Measurements from ENCODE around the gene TPRN. TPM values are rescaled to one million over a fixed set of nuclear protein-coding genes. Genes with fewer than 3 reads are reported as not detected.

The TPRN gene
- polyA plus RNA-seq (2012; ENCODE audit: insufficient read depth, insufficient read length, low read depth) = 55.5 TPM

GRCh38 chr9:137200311-137201204 is at the start of gene TPRN:
Gene TPRN, minus strand, starts transcription at chr9:137200741. Its CDS starts 30 bp downstream, at chr9:137200711.
- H3K9me3 ChIP-seq = no peaks in the 10 kb centered on the region
- TF ChIP-seq, protein P1, sequence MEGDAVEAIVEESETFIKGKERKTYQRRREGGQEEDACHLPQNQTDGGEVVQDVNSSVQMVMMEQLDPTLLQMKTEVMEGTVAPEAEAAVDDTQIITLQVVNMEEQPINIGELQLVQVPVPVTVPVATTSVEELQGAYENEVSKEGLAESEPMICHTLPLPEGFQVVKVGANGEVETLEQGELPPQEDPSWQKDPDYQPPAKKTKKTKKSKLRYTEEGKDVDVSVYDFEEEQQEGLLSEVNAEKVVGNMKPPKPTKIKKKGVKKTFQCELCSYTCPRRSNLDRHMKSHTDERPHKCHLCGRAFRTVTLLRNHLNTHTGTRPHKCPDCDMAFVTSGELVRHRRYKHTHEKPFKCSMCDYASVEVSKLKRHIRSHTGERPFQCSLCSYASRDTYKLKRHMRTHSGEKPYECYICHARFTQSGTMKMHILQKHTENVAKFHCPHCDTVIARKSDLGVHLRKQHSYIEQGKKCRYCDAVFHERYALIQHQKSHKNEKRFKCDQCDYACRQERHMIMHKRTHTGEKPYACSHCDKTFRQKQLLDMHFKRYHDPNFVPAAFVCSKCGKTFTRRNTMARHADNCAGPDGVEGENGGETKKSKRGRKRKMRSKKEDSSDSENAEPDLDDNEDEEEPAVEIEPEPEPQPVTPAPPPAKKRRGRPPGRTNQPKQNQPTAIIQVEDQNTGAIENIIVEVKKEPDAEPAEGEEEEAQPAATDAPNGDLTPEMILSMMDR (IDR thresholded peaks at IDR 0.05; ENCODE audit: low read depth, low read length) = no peak
- H3K4me1 ChIP-seq = peaks cover 9% of the 10 kb centered on the region
- H3K27me3 ChIP-seq = no peaks in the 10 kb centered on the region
- no peaks in the 10 kb centered on the region; the same call in 1 of the 2 replicates for H3K36me3 ChIP-seq
- peak within 1 kb of the TSS; percentile 74 for H3K4me3 ChIP-seq (ENCODE audit: low read depth, low read length)
- DNase-seq = peak; percentile 100

DNA sequence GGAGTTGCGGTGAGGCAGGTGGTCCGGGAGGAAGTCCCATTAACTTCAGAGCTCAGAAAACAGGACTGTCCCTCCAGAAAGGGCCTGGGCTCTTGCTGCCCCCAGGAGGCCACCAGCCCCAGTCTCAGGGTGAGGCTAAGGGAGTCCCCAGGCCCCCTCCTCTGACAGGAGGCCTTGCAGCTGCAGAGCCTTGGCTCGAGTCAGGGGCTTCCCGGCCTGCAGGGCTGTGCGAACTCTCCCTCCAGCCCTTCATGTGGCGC is 47.3 kb upstream of the TPRN start:
- TF ChIP-seq, protein P1 (IDR thresholded peaks at IDR 0.05; ENCODE audit: low read depth, low read length) = no peak

DNA sequence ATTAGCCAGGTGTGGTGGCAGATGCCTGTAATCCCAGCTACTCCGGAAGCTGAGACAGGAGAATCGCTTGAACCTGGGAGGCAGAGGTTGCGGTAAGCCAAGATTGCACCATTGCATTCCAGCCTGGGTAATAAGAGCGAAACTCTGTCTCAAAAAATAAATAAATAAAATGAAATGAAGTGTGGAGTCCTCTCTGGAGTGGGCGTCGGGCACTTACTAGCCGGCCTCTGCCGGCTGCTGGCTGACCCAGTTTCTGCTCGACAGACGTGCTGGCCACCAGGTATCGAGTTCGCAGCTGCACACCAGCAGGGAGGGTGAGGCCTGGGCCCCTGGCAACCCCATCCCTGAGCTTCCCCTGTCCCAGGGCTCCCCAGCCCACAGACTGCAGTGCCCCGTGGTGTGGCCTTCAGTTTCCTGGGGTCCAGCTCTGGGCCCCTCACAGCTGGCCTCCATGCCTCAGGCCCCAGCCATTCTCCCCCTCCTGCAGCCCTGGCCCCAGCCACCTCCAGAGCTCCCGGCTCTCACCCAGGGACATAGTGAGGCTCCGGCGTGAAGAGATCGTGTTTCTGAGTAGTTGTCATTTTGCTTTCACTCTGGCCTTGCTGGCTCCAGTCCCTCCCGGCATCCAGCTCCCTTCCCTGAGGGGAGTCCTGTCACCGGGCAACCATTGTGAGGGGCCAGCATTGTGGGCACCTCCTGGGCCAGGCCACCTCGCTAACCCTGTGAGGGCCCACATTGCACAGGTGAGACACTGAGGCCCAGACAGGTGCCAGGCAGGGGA is 46.8 kb upstream of the TPRN start:
- H3K4me3 ChIP-seq (ENCODE audit: low read depth, low read length) = no peak overlapping the region
- H3K36me3 ChIP-seq = peaks cover 17% of the 10 kb centered on the region
- no peaks in the 10 kb centered on the region for H3K9me3 ChIP-seq
- H3K27me3 ChIP-seq = no peaks in the 10 kb centered on the region
- DNase-seq = no peak
- H3K4me1 ChIP-seq = peaks cover 15% of the 10 kb centered on the region
- TF ChIP-seq, protein P1 (IDR thresholded peaks at IDR 0.05; ENCODE audit: low read depth, low read length) = no peak

More for the DNA sequence above, 47.3 kb upstream of the TPRN start:
- Histone ChIP-seq H3K4me1 (peaks cover 12% of the 10 kb centered on the region), H3K27me3 (no peaks in the 10 kb centered on the region), H3K4me3 (ENCODE audit: low read depth, low read length) (no peak overlapping the region), H3K9me3 (no peaks in the 10 kb centered on the region), H3K36me3 (peaks cover 12% of the 10 kb centered on the region)
- DNase-seq = no peak

DNA sequence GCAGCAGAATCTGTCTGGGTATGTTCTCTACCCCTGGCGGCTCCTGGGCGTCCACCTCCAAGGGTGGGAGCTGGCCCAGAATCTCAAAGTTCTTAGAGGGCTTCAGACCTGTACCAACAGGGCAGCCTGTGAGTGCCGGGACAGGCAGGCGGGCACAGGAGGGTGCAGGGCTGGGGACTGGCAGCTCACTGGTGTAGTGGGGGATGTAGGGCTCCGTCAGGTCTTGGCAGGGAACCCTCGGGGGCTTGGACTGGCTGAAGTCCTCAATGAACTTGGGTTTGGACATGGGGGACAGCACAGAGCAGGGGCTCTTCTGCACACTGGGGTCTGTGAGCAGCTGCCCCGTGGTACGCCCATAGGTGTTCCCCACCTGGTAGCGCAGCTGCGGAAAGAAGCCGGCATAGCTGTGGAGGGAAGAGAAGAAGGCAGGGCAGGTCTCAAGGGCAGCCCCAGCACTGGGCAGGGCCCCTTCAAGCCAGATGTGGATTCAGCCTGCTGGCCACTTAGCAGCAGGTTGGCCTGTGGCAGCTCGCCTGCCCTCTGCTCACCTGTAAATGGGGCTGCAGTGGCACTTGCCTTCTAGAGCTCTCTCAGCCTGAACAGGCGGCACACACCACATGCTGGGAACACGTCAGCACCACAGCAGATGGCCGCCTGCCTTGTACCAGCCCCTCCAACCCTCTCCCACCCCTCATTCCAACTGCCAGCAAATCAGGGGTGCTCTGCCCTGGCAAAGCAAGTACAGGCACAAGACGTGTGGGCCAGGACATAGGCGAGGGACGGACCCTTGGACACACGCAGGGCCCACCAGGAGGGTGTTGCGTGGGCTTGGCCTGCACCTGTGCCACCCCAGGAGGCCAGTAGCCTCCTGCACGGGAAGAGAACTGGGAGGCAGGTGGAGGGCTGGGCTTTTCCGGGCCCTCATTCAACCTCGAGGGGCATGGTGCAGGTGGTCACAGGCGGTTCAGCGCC is 45.2 kb upstream of the TPRN start:
- Histone ChIP-seq H3K4me1 (peaks cover 16% of the 10 kb centered on the region), H3K9me3 (no peaks in the 10 kb centered on the region), H3K27me3 (no peaks in the 10 kb centered on the region), H3K36me3 (peaks cover 24% of the 10 kb centered on the region), H3K4me3 (ENCODE audit: low read depth, low read length) (no peak overlapping the region)
- DNase-seq = no peak
- TF ChIP-seq, protein P1 (IDR thresholded peaks at IDR 0.05; ENCODE audit: low read depth, low read length) = no peak

- no peak for DNase-seq
- Histone ChIP-seq H3K36me3 (peaks cover 24% of the 10 kb centered on the region), H3K4me1 (peaks cover 16% of the 10 kb centered on the region), H3K4me3 (ENCODE audit: low read depth, low read length) (no peak overlapping the region), H3K9me3 (no peaks in the 10 kb centered on the region), H3K27me3 (no peaks in the 10 kb centered on the region)
- TF ChIP-seq, protein P1 (IDR thresholded peaks at IDR 0.05; ENCODE audit: low read depth, low read length) = no peak
Measured at GRCh38 chr9:137244486-137245449, 44.2 kb upstream of the TPRN start.

Data from BE2C (cell line).